GM10266 (cell line): ENCODE measurements around the gene DENND2D.
A peak's percentile ranks its signal among the peaks of the same experiment; 100 is the strongest.

ENCODE experiments used
- DNase-seq: peaks from one replicate; pipeline ENCODE4 v3.0.0; 2012; ENCODE audit errors: extremely low spot score
- CTCF ChIP-seq: IDR thresholded peaks from 2 replicates; pipeline ENCODE4 v1.5.1; 2012; ENCODE audit warnings: mild to moderate bottlenecking, low read depth; ENCODE audit not compliant: control insufficient read depth, insufficient read depth; ENCODE audit errors: missing control alignments

DENND2D gene

GRCh38 chr1:111197598-111198284 is 2.7 kb downstream of the DENND2D start:
- DNase-seq = no peak
- peak; percentile 70 for TF ChIP-seq CTCF

GRCh38 chr1:111196213-111196612 is 4.2 kb downstream of the DENND2D start:
- DNase-seq = no peak
- no peak for TF ChIP-seq CTCF

- TF ChIP-seq CTCF = no peak
- DNase-seq = no peak
Observed at GRCh38 chr1:111195002-111195684, 5.3 kb downstream of the DENND2D start.

- TF ChIP-seq CTCF = no peak
- no peak for DNase-seq
Observed at GRCh38 chr1:111193712-111194480, 6.5 kb downstream of the DENND2D start.

- DNase-seq = no peak
- no peak for TF ChIP-seq CTCF
Observed at GRCh38 chr1:111192658-111193519, 7.6 kb downstream of the DENND2D start.

GRCh38 chr1:111192074-111192473 is 8.4 kb downstream of the DENND2D start:
- DNase-seq = no peak
- TF ChIP-seq CTCF = no peak
